HK-2 (cell line): ENCODE data around the gene DGKI.

Source experiments
- DNase-seq: peaks from one replicate; pipeline ENCODE4 v3.0.0-alpha.2; 2018; ENCODE audit not compliant: unreplicated experiment

Gene DGKI

GRCh38 chr7:137351941-137352340, 494.8 kb downstream of the DGKI start:
- no peak for DNase-seq

- no peak for DNase-seq
Observed at GRCh38 chr7:137345799-137346449, 500.9 kb downstream of the DGKI start.

GRCh38 chr7:137343281-137343841, 503.4 kb downstream of the DGKI start, which contains the start of gene PTN:
TSS of gene PTN (minus strand) at chr7:137343733. CDS start at chr7:137254973, 88,760 bp downstream.
- DNase-seq, result no peak

- no peak for DNase-seq
Observed at GRCh38 chr7:137342828-137343261, 503.9 kb downstream of the DGKI start.

- DNase-seq, result no peak
Observed at GRCh38 chr7:137342265-137342664, 504.5 kb downstream of the DGKI start.

GRCh38 chr7:137337902-137338301, 508.9 kb downstream of the DGKI start:
- DNase-seq, result no peak

GRCh38 chr7:137335814-137336213, 511.0 kb downstream of the DGKI start:
- DNase-seq, result no peak

- no peak for DNase-seq
Observed at GRCh38 chr7:137331378-137331777, 515.4 kb downstream of the DGKI start.
